Ovary (tissue), 9 donors: ENCODE measurements around the gene ETDC. TPM values are rescaled to one million over a fixed set of nuclear protein-coding genes. Genes with fewer than 3 reads are reported as not detected.
"Not testable (repeated sequence)": the region's sequence is repeated elsewhere in the genome, so short reads cannot be mapped to it uniquely, and the experiment has no call there.

ENCODE experiments used
- DNase-seq, 5 donors: peaks; one replicate each; pipeline ENCODE4 v3.0.0-alpha.2; 2019 to 2020
- H3K27ac ChIP-seq, 2 donors: fragments of 200-600 bp; one replicate each; pipeline versions ENCODE4 v1.5.1 to v1.8.0; 2019 to 2022
- H3K27me3 ChIP-seq: fragments of 200-600 bp; one replicate; pipeline ENCODE4 v1.8.0; 2022
- H3K36me3 ChIP-seq: fragments of 200-600 bp; sonication (generic); one replicate; pipeline ENCODE4 v1.5.1; 2019
- H3K4me1 ChIP-seq: one replicate; pipeline ENCODE4 v1.8.1; 2013; ENCODE audit warnings: mild to moderate bottlenecking, moderate library complexity; ENCODE audit not compliant: insufficient read depth
- H3K4me3 ChIP-seq: fragments of 200-600 bp; sonication (generic); one replicate; pipeline ENCODE4 v1.5.1; 2017
- H3K9me3 ChIP-seq, 2 donors: fragments of 200-600 bp in 1 of 2; sonication (generic) in 1 of 2; one replicate each; pipeline versions ENCODE4 v1.5.1 to v1.8.1; 2013 to 2019; ENCODE audit warnings: mild to moderate bottlenecking in 1 of 2, moderate library complexity in 1 of 2
- EP300 ChIP-seq: sonication (generic); formaldehyde crosslinking; IDR thresholded peaks from one replicate; pipeline ENCODE4 v1.6.1; 2017; ENCODE audit warnings: antibody characterized with exemption
- POLR2A ChIP-seq: fragments of 450-650 bp; IDR thresholded peaks from one replicate; pipeline ENCODE4 v1.6.1; 2017; ENCODE audit warnings: antibody characterized with exemption, mild to moderate bottlenecking, moderate library complexity
- WGBS, 3 donors: extraction: QIAGEN DNeasy Blood & Tissue Kit in 1 of 3; methylation state at CpG; one replicate each; pipeline versions ENCODE4 v1.1.5 to v1.1.7; 2013 to 2017; 5-methylcytosine and 5-hydroxymethylcytosine counted together
- intact Hi-C, 4 donors: fragments of 100-400 bp; cut with DNase I; formaldehyde crosslinking; loops; one replicate each; pipeline versions ENCODE4 v1.11.0 to v1.15.1; 2022 to 2023
- polyA plus RNA-seq, 2 donors: library from polyadenylated mRNA; stranded (reverse); fragments of 200-250 nt in 1 of 2; fragments of 350-450 nt in 1 of 2; fragmentation: Illumina TruSeq in 1 of 2; extraction: RNeasy Lipid Tissue Mini Kit (QIAGEN cat#74804) in 1 of 2; gene quantifications; one replicate each; pipeline ENCODE4 v1.2.3, GENCODE V29; 2013 to 2014
- total RNA-seq, 7 donors: library from RNA; depleted of rRNA in 2 of 7; stranded (reverse); fragments of >200 nt in 2 of 7; fragmentation: NEBNext Ultra II Directional in 3 of 7; extraction: Animal tissue kit (Norgen Biotek cat#: 25700) in 3 of 7; gene quantifications; one replicate each; pipeline versions ENCODE4 v1.1.0 to v1.2.4, GENCODE V29; 2016 to 2023
- TF ChIP-seq, protein P1 (sequence below), 3 donors: fragments of 450-650 bp in 2 of 3; fragments of 200-600 bp in 1 of 3; IDR thresholded peaks; one replicate each; pipeline versions ENCODE4 v1.5.1 to v1.8.0; 2016 to 2022; ENCODE audit warnings: antibody characterized with exemption in 3 of 3, mild to moderate bottlenecking in 1 of 3
- donor health status: DM: no; HTN: no; CAD: no; lungs with moderate emphysema.
- donor health status: DM: no; HTN: no; CAD: no.
- donor health status: Bipolar disorder and iron deficiency.
- donor health status: DM: yes; HTN: yes; CAD: no.
- donor health status: DM: no; HTN: no; CAD: no.
- donor health status: DM: yes; HTN: yes; CAD: no.

ETDC gene
- total and polyA plus RNA-seq, 9 donors, result not detected

DNA sequence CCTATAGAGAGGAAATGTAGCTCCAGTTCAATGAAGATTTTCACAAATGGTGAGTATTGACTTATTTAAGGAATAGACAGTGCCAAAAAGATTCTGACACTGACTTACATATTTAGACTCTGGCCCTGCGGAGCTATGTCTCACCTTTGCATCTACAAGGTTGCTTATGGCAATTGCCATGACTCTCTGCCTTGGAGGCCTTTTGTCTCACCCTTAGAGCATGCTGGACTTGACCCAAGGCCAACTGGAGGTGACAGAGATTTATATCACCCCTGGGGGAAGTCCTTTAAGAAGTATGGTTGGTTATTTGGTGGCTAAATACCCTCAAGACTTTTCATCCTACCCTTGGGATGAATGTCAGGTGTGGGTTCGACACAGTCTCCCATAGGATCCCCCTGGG lies 4.5 kb upstream of the ETDC start:
- no peaks in the 10 kb centered on the region for H3K36me3 ChIP-seq
- H3K9me3 ChIP-seq, result peaks cover 0 to 3% of the 10 kb centered on the region in 2 donors
- no peak overlapping the region for H3K4me3 ChIP-seq
- intact Hi-C loops, result no loop called here
- H3K27ac ChIP-seq, result no peak overlapping the region
- no peak for DNase-seq
- 63 to 68% (median 67%) methylated on average over 2 of the region's 2 CpGs for WGBS, 3 donors
- H3K4me1 ChIP-seq, result no peaks in the 10 kb centered on the region
- H3K27me3 ChIP-seq, result no peaks in the 10 kb centered on the region
- no peak for TF ChIP-seq POLR2A
- TF ChIP-seq, protein P1, sequence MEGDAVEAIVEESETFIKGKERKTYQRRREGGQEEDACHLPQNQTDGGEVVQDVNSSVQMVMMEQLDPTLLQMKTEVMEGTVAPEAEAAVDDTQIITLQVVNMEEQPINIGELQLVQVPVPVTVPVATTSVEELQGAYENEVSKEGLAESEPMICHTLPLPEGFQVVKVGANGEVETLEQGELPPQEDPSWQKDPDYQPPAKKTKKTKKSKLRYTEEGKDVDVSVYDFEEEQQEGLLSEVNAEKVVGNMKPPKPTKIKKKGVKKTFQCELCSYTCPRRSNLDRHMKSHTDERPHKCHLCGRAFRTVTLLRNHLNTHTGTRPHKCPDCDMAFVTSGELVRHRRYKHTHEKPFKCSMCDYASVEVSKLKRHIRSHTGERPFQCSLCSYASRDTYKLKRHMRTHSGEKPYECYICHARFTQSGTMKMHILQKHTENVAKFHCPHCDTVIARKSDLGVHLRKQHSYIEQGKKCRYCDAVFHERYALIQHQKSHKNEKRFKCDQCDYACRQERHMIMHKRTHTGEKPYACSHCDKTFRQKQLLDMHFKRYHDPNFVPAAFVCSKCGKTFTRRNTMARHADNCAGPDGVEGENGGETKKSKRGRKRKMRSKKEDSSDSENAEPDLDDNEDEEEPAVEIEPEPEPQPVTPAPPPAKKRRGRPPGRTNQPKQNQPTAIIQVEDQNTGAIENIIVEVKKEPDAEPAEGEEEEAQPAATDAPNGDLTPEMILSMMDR (IDR thresholded peaks at IDR 0.05), result no peak
- no peak for TF ChIP-seq EP300

DNA sequence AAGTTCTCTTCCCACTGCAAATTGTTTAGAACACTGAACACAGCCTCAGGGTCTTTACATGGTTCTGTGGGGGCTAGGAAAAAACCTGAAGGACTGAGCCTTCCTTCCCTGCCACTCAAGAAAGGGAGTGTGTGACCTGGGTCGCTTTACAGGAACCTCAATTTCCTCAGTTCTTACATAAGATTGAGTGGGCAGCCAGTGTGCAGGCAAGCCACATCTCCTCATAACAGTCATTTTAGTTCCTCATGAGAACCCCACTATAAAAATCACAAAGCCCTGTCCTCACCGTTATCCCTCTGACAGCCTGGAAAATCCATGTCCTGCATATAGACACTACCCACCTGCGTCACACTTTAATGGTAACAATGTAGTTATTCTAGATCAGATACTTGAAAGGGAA lies 2.1 kb upstream of the ETDC start:
- no peak for TF ChIP-seq EP300
- no peaks in the 10 kb centered on the region for H3K27me3 ChIP-seq
- WGBS, 3 donors, result 78 to 88% (median 86%) methylated on average over 3 of the region's 3 CpGs
- no peak overlapping the region for H3K4me3 ChIP-seq
- no peaks in the 10 kb centered on the region for H3K36me3 ChIP-seq
- no peaks in the 10 kb centered on the region for H3K9me3 ChIP-seq
- intact Hi-C loops, result no loop called here
- H3K27ac ChIP-seq, result no peak overlapping the region
- no peaks in the 10 kb centered on the region for H3K4me1 ChIP-seq
- no peak for DNase-seq

DNA sequence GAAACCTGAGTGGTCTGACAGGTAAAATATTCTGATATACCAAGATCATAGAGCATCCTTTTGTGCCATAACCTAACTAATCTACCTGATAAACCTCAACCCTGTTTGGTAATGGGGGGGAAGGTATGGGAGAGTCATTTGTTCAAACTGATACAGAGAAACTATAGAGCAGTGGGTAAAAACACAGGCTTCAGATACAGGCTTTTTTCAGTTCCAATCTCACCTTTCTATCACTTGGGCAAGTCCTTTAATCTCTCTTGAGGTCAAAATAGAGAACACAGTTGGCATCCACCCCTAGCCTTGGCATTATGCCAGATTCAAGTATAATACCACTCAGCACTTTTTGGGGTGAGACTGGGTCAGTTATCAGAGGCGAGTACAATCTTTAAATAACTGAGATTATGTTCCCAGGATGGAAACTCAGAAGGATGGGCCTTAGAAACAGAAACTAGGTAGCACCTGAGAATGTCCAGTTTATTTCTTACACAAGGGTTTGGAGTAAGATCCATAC lies 880 bp upstream of the ETDC start:
- TF ChIP-seq, protein P1 (IDR thresholded peaks at IDR 0.05), result no peak
- no peak for TF ChIP-seq EP300
- no peak for TF ChIP-seq POLR2A
- H3K9me3 ChIP-seq, result no peaks in the 10 kb centered on the region
- no peak for DNase-seq
- H3K36me3 ChIP-seq, result no peaks in the 10 kb centered on the region
- H3K27me3 ChIP-seq, result no peaks in the 10 kb centered on the region
- H3K4me1 ChIP-seq, result no peaks in the 10 kb centered on the region
- intact Hi-C loops, result no loop called here
- WGBS, 3 donors, result 41 to 58% (median 50%) methylated on average over 1 of the region's 1 CpG
- H3K27ac ChIP-seq, result no peak overlapping the region
- H3K4me3 ChIP-seq, result no peak overlapping the region

DNA sequence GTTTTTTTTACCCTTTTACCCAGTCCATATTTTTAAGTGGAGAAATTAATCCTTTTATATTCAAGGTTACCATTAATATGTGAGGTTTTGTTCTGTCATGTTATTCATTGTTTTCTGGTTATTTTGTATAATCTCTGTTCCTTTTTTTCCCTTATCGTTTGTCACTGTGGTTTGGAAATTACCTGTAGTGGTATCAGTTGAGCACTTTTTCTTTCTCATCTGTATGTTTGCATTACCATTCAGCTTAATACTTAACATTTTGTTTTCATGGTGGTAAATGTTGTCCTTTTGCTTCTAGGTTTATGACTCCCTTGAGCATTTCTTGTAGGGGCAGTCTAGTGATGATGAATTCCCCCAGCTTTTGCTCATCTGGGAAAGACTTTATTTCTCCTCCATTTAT lies 6.6 kb downstream of the ETDC start:
- DNase-seq, result no peak
- TF ChIP-seq, protein P1 (IDR thresholded peaks at IDR 0.05), result no peak
- TF ChIP-seq POLR2A (no peak), EP300 (no peak)
- intact Hi-C loops, result no loop called here
- Histone ChIP-seq H3K27ac (no peak overlapping the region), H3K27me3 (no peaks in the 10 kb centered on the region), H3K9me3 (no peaks in the 10 kb centered on the region), H3K4me3 (no peak overlapping the region), H3K36me3 (no peaks in the 10 kb centered on the region), H3K4me1 (no peaks in the 10 kb centered on the region)
- WGBS, 3 donors, result 88 to 95% (median 91%) methylated on average over 1 of the region's 1 CpG

DNA sequence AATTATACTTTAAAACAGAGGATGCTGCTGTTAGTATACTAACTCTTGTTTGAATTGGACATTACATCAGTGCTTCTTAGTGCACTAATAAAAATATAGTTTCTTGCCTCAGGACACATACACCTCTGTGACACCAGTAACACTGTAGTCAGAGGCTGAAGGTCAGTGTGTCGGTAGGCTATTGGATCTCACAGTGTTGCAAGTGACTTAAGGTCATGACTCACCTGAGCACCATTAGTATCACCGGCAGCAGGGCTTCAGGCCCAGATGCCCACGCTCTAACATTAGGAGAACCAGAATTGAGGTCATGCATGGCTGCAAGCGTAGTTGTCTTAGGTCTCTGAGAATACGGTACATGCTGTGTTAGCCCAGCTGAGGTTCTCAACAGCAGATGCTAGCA lies 15.2 kb downstream of the ETDC start:
- WGBS, 3 donors, result 71 to 80% (median 75%) methylated on average over 5 of the region's 5 CpGs
- no peaks in the 10 kb centered on the region for H3K36me3 ChIP-seq

DNA sequence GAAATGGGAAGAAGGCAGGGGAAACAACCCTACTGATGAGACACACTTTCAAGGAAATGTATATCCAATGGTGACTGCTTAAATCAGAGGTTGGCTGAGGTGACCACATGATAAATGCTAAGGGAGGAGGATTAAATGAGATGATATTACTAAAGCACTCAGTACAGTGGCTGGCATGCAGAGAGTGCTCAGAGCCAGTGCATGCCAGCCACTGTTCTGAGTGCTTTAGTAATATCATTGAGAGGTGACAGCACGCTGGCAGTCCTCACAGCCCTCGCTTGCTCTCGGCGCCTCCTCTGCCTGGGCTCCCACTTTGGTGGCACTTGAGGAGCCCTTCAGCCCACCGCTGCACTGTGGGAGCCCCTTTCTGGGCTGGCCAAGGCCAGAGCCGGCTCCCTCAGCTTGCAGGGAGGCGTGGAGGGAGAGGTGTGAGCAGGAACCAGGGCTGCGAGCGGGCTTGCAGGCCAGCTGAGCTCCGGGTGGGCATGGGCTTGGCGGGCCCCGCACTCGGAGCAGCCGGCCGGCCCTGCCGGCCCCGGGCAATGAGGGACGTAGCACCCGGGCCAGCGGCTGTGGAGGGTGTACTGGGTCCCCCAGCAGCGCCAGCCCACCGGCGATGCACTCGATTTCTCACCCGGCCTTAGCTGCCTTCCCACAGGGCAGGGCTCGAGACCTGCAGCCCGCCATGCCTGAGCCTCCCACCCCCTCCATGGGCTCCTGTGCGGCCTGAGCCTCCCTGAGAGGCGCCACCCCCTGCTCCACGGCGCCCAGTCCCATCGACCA lies 15.9 kb downstream of the ETDC start:
- H3K27me3 ChIP-seq, H3K9me3 ChIP-seq, intact Hi-C loops, DNase-seq, H3K4me1 ChIP-seq, H3K4me3 ChIP-seq, H3K36me3 ChIP-seq, H3K27ac ChIP-seq: not testable (repeated sequence)
- 93 to 94% (median 94%) methylated on average over 23 to 32 of the region's 32 CpGs for WGBS, 3 donors

More for the DNA sequence above, 15.2 kb downstream of the ETDC start:
- intact Hi-C loops, result no loop called here
- Histone ChIP-seq H3K4me3 (no peak overlapping the region), H3K9me3 (no peaks in the 10 kb centered on the region), H3K27me3 (no peaks in the 10 kb centered on the region), H3K27ac (no peak overlapping the region), H3K4me1 (no peaks in the 10 kb centered on the region)
- TF ChIP-seq, protein P1 (IDR thresholded peaks at IDR 0.05), result no peak
- TF ChIP-seq EP300 (no peak), POLR2A (no peak)
- no peak for DNase-seq
